GM06990 (cell line): ENCODE measurements around the gene YBX1.
"Not testable (repeated sequence)": the region's sequence is repeated elsewhere in the genome, so short reads cannot be mapped to it uniquely, and the experiment has no call there.

Experiments
- DNase-seq: peaks from one replicate; pipeline ENCODE4 v3.0.0-alpha.2; 2011; ENCODE audit not compliant: insufficient read length; ENCODE audit errors: extremely low read depth
- H3K27me3 ChIP-seq: replicated peaks from 2 replicates; pipeline ENCODE4 v1.6.0; 2011; ENCODE audit warnings: low read length; ENCODE audit not compliant: control insufficient read depth, insufficient read depth
- H3K36me3 ChIP-seq: 2 replicates; pipeline ENCODE4 v1.5.1; 2011; ENCODE audit warnings: low read length; ENCODE audit not compliant: control insufficient read depth, insufficient read depth
- H3K4me3 ChIP-seq: replicated peaks from 2 replicates; pipeline ENCODE4 v1.5.1; 2011; ENCODE audit warnings: low read depth, mild to moderate bottlenecking, control low read depth, low read length
- TF ChIP-seq, protein P1 (sequence below): IDR thresholded peaks from 2 replicates; pipeline ENCODE4 v1.5.1; 2011; ENCODE audit warnings: low read length, control low read depth, mild to moderate bottlenecking, inconsistent platforms; ENCODE audit not compliant: insufficient read depth, poor library complexity, severe bottlenecking

YBX1 gene

GRCh38 chr1:42723511-42723910, 41.3 kb downstream of the YBX1 start:
- Histone ChIP-seq H3K4me3 (no peak overlapping the region), H3K27me3 (no peaks in the 10 kb centered on the region), H3K36me3 (no peaks in the 10 kb centered on the region)
- no peak for DNase-seq
- TF ChIP-seq, protein P1, sequence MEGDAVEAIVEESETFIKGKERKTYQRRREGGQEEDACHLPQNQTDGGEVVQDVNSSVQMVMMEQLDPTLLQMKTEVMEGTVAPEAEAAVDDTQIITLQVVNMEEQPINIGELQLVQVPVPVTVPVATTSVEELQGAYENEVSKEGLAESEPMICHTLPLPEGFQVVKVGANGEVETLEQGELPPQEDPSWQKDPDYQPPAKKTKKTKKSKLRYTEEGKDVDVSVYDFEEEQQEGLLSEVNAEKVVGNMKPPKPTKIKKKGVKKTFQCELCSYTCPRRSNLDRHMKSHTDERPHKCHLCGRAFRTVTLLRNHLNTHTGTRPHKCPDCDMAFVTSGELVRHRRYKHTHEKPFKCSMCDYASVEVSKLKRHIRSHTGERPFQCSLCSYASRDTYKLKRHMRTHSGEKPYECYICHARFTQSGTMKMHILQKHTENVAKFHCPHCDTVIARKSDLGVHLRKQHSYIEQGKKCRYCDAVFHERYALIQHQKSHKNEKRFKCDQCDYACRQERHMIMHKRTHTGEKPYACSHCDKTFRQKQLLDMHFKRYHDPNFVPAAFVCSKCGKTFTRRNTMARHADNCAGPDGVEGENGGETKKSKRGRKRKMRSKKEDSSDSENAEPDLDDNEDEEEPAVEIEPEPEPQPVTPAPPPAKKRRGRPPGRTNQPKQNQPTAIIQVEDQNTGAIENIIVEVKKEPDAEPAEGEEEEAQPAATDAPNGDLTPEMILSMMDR: no peak

DNA sequence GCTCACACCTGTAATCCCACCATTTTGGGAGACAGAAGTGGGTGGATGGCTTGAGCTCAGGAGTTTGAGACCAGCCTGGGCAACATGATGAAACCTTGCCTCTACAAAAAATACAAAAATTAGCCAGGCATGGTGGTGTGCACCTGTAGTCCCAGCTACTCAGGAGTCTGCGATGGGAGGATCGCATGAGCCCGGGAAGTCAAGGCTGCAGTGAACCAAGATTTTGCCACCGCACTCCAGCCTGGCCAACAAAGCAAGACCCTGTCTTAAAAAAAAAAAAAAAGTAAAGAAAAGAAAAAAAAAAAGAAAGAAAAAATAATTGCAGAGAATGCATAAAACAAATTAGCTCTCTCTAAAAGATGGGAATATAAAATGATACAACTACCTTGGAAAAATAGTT, 43.6 kb downstream of the YBX1 start:
- not testable (repeated sequence) for H3K27me3 ChIP-seq, H3K4me3 ChIP-seq, DNase-seq, H3K36me3 ChIP-seq

DNA sequence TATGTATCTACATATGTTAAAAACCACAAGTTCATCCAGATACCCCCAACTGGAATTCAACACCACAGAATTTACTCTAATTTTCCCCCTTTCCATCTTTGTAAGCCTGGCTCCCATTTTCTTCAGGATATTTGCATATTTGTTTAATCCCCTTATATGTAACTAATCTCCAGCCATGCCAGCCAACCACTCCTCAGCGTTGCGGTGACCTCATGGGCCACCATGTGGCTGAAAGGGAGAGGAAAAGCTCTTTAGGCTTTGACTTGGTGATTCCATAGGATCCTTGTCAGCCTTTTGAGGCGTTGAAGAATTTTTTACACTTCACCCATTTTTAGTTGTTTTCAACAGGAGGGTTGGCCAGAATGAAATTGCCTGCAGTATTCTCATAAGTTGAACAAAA, 47.8 kb downstream of the YBX1 start:
- TF ChIP-seq, protein P1: no peak
- no peak overlapping the region for H3K4me3 ChIP-seq
- no peak for DNase-seq
- no peaks in the 10 kb centered on the region for H3K36me3 ChIP-seq
- no peaks in the 10 kb centered on the region for H3K27me3 ChIP-seq

GRCh38 chr1:42730988-42731387, 48.8 kb downstream of the YBX1 start:
- TF ChIP-seq, protein P1: peak; percentile 4
- H3K36me3 ChIP-seq: no peaks in the 10 kb centered on the region
- no peak for DNase-seq
- H3K27me3 ChIP-seq: no peaks in the 10 kb centered on the region
- H3K4me3 ChIP-seq: no peak overlapping the region

GRCh38 chr1:42731585-42731984, 49.4 kb downstream of the YBX1 start:
- no peaks in the 10 kb centered on the region for H3K27me3 ChIP-seq
- TF ChIP-seq, protein P1: no peak
- no peaks in the 10 kb centered on the region for H3K36me3 ChIP-seq
- no peak for DNase-seq
- H3K4me3 ChIP-seq: no peak overlapping the region

DNA sequence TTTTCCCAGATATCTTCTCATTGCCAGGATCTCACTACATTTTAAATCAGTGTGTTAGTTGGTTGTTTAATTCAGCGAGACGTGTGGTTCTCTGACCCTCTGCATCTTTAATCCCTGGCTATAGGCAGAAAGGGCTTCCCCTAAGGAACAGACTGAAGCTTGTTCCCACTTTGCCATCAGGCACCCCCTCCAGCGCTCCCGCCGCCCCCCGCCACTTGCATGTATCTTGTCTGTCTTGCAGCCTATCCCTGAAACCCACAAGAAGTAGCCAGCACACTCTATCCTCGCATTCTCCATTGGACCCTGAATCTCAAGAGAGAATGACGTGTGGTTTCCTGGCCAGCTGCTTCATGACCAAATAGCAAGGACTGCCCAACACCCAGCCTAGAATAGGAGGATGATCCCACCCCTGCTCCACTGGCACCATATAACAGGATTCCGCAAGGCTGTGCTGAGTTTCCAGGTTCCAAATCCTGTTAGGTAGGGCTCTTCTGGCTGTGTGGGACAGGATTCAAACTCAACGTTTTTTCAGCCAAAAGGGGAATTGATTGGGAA, 50.0 kb downstream of the YBX1 start:
- TF ChIP-seq, protein P1: no peak
- no peaks in the 10 kb centered on the region for H3K27me3 ChIP-seq
- no peaks in the 10 kb centered on the region for H3K36me3 ChIP-seq
- DNase-seq: no peak
- H3K4me3 ChIP-seq: no peak overlapping the region
